ENCODE data around the gene SETD1A.
"Not testable (repeated sequence)": the region's sequence is repeated elsewhere in the genome, so short reads cannot be mapped to it uniquely, and the experiment has no call there.

Gene SETD1A

DNA sequence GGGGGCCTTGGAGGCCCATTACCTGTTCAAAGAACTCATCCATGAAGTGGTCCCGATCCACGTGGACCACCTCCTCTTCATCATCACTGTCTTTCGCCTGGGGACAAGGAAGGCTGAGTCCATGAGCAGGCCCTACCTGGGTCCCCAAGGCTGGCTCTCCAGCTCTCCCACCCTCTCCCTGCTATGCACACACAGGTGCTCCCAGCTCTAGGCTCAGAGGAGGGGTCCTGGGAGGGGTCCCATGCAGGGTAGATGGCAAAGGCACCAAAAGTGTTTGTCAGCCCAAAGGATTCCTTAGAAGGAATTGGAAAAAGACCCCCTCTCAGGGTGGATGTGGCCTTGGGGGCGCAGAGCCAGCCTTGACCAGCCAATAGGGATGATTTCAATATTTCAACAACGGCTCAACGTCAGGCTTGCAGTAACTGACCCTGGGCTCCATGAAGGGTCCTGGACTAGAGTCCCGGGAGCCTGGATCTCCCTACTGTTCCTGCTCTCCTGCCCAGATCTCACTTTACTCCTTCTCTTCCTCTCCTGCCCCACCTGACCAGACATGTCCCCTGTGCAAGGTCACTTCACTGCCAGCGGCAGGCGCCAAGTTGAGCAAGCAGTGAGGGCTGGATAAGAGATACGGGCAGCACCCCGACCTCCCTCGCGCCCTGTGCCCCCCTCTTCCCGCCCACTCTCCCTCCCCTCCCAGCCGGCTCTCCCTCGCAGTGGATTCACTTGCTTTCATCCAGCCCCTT is 44.1 kb downstream of the SETD1A start:
- no peak for DNase-seq

DNA sequence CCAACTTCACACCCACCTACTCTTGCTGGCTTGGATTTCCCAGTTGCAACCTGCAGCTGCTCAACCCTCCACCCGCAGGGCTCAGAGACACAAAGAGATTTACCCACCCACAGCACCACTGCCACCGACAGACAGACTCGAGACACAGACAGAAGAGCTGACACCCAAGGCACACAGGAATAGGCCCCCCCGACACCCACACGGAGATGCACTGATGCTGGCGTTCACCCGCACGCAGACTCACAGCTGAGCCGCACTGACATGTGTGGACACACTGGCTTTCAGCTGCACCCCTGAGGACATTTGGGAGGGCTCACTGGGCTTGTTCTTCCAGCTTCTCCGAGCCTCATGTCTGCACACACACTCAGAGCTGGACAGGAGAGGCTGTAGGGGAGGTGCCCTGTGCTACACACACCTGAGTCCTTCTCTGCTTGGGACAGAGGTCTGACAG is 44.7 kb downstream of the SETD1A start:
- no peak for DNase-seq

DNA sequence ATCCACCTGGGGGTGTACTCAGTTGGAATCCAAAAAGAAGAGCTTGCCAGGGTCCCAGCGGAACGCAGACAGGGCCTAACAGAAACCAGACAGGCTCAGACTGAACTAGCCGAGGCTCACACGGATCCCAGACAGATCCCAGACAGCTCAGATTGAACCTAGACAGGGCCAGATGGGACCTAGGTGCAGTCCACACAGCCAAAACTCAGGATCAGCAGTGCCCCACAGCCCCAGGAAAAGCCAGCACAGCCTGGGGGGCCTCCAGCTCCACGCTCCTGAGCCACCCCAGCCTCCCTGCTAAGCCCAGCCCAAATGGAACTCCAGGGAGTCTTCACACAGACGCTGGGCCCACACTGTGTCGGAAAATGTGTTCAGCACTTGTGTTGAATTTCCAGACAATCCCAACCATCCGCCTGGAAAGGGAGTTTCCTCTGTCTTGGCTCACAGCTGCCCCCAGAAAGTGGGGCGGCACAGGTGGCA is 45.3 kb downstream of the SETD1A start:
- no peak for DNase-seq

DNA sequence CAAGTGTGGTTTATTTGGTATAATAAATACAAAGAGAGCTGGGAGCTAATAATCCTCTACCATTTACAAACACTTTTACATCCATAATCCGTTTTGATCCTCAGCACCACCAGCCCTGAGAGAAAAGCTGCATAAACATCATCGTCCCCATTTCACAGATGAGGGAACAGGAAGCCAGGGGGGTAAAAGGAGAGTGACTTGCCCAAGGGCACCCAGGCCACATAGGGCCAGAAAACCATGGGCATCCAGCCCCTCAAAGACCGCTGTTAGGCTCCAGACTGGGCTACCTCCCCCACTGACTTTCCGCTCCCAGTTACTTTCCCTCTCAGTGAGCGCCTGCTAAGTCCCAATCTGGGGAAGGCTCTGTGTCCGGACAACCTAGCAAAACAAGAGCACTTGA is 46.2 kb downstream of the SETD1A start:
- no peak for DNase-seq

DNA sequence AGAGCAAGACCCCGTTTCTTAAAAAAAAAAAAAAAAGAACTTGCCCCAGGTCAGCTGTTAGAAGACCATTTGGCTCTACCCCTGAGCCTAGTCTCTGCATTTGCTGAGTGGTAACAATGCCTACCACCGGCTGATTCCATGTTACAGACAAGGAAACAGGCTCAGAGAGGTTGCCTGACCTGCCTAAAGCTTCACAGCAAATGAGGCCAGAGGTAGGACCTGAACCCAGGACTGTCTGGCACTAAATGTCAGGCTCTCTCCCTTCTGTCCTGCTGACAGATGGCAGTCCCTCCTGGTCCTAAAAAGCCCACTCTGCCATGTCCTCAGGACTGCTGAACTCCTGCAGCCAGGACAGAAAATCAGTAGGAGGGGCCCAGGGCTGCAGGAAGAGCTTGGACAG is 47.1 kb downstream of the SETD1A start:
- DNase-seq: no peak

DNA sequence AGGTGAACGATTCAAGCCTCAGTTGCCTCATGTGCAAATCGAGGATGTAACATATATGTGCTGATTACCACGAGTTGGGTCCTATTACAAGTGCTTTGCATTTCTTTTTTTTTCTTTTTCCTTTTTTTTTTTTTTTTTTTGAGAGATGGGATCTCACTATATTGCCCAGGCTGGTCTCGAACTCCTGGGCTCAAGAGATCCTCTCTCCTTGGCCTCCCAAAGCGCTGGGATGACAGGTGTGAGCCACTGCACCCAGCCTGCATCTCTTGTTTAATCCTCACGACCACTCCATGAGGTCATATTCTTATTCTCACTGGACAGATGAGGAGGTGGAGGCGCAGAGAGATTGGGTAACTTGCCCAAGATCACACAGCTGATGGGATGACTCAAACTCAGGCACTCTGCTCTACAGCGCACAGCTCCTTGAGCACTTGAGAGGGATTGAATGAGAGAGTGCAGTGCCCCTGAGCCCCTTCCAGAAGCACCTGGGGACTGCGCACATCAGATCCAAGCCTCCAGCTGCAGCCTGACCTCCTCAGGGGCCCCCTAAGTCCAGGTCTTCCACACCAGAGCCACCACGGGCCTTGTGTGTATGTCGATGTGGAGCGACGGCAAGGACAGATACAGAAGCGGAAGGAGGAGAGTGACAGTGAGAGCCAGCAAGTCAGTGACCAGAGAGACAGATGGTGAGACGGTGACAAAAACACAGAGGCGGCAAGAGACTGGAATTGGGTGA is 48.0 kb downstream of the SETD1A start:
- DNase-seq: no peak

DNA sequence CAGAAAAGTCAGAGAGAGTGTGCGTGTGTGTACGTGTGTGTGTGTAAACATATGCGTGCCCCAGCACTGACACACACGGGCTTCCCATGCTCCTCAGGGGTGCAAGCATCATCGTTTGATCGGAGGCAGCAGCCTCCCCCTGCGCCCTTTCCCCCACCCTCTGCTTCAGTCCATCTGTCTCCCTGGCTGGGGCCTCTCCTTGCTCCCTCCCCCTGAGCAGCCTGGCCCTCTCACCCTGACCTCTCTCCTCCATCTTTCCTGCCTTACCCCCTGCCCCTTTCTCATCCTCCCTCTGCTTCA is 48.5 kb downstream of the SETD1A start:
- DNase-seq: no peak

DNA sequence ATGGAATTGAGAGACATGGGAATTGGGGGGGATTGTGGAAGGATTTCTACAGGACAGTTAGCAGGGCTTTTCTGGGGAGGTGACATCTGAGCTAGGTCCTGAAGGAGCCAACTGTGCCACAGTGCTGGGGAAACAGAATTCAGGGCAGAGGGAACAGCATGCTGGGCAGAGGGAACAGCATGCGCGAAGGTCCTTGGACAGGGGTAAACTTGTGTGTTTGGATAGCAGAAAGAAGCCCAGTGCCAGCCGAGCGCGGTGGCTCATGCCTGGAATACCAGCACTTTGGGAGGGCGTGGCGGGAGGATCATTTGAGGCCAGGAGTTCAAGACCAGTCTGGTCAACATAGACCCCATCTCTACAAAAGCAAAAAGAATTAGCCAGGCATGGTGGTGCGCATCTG is 49.0 kb downstream of the SETD1A start:
- no peak for DNase-seq

DNA sequence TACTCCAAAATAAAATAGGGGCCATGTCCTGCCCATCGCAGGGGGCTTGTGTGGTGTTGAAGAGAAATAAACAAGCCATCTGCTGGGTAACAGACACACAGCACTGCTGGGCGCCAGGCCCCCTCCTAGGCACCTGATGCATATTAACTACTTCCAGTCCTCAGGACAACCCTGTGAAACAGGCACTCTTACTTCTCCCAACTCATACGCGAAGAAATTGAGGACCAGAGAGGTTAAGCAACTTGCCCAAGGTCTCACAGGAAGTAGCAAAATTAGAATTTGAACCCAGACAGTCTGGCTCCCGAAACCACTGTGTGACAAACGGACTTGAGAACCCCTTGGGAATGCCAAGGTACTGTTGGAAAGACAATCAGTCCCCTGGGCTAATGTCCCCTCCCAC is 50.1 kb downstream of the SETD1A start:
- DNase-seq: no peak

DNA sequence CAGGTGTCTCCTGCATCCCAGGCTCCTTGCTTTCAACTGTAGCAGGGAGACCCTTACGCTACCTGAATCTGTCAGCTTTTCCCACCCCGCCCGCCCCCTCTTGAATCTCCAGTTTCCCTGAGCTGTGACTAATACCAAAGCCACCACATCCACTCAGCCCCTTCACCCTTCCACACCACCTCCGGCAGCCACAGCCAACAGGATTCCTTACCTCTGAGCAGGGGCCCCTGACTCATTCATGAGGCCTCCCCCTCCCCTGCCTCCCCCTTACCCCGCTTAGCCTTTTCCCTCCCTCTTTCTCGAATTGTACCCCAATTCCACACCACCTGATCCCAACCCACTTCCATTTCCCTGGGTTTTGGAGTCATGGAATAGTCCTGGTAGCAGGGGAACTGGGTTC is 50.6 kb downstream of the SETD1A start:
- DNase-seq: no peak

DNA sequence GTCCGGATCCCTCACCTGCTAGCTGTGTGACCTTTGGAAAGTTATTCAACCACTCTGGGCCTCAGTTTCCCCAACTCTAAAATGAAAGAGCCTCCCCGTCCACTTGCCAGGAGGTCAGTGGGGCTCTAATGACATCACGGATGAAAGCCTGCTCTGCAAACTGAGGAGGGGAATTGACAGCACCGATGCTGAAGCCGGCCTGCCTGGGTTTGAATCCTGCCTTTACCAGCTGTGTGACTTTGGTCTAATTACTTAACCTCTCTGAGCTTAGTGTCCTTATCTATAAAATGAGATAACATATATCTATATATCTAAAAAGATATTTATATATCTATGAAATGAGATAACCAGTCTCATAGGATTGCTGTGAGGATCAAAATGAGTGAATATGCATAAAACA is 51.0 kb downstream of the SETD1A start:
- no peak for DNase-seq

DNA sequence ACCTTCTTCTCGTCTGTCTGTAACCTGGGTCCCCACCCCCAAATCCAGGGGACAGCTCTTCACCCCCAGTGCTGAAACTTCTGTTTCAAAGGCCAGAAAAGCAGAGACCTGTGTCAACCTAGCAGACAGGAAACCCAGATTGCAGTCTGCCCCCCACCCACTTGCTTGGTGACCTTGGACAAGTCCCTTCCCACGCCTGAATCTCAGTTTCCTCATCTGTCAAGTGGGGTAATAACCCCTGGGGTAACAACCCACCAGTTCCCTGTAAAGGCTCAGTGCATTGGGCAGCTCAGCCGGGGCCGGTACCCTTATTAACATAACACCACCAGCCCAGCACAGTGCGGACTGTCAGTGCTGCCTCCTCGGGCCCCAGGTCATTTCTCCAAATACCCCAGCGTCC is 51.6 kb downstream of the SETD1A start:
- DNase-seq: no peak

DNA sequence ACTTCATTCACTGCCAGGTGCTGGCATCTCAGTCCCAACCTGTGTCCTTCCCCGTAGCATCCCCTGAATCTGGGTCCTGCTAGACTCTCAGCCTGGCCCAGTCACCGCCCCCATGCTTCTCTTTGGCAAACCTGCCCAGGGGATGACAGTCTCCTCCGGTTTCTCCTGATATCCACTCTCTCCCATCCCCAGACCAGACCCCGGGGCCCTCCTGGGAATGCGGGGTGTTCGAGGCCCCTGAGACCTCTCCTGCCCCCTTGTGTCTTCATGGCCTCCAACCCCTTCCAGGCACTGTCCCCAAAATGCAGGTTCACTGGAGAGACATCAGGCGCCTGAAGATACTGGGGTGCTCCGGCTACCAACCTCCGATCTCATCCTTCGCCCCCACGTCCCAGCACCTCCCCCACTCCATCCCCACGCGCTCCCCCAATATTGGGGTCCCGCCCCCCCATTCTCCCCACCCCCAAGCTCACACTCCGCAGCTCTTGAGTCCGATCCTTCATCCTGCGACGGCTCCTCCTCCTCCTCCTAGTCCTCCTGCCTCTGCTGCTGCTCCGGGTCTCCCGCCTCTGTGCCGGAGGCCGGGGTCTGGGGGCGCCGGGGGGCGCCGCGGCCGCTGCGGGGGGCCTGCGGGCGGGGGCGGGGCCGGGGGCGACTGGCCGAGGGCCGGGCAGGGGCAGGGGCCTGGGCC is 52.5 kb downstream of the SETD1A start:
- DNase-seq: no peak

DNA sequence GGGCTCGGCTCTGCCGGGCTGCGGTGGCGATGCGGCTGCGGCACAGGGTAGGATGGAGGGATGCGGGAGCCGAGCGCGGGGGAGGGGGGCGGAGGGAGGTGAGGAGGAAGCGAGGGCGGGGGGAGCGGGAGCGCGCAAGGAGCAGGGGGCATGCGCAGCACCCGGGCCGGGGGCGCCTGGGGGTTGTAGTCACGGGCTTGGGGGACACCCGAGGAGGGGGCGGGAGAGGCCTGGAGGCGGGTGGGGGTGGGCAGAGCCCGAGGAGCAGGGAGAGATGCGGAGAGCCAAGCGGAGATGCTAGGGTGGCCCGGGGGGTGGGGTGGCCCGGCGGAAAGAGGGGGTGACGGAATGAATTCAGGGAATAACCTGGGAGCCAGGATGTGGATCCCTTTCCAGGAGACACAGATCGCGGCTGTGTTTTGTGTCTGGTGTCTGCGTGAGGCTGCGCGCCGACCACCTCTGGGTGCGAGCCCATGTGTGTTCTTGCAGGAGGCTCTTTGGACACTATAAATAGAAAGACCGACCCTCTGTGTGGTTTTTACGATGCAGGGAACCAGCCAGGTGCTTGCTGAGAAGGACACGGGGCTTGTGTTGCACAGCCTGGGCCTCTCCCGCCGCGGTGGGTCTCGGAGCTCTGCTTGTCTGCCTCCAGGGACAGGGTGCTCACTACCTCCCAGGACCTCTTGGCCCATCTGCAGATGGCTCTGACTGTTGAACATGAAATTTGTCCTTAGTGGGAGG is 53.2 kb downstream of the SETD1A start, which contains the start of gene STX1B:
TSS of gene STX1B (minus strand) at position 54 of the 741 bp plus-strand sequence. CDS start 242 bp downstream, outside the sequence.
- DNase-seq: no peak

DNA sequence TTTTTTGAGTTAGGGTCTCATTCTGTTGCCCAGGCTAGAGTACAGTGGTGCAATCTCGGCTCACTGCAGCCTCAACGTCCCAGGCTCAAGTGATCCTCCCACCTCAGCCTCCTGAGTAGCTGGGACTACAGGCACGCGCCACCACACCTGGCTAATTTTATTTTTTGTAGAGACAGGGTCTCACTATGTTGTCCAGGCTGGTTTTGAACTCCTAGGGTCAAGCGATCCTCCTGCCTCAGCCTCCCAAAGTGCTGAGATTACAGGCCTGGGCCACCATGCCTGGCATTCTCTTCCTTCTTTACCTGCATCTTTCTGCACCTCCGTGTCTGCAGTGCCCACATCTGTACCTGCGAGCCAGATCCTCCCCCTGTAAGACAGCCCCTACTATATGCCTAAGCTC is 54.3 kb downstream of the SETD1A start:
- DNase-seq: not testable (repeated sequence)

DNA sequence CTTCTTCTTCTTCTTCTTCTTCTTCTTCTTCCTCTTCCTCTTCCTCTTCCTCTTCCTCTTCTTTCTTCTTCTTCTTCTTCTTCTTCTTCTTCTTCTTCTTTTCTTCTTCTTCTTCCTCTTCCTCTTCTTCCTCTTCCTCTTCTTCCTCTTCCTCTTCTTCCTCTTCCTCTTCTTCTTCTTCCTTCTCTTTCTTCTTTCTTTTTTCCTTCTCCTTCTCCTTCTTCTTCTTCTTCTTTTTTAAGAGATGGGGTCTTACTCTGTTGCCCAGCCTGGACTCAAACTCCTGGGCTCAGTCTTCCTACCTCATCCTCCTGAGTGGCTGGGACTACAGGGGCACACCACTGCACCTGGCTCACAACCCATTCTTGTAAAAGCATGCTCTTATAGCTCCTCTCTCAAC is 55.7 kb downstream of the SETD1A start:
- DNase-seq: not testable (repeated sequence)

DNA sequence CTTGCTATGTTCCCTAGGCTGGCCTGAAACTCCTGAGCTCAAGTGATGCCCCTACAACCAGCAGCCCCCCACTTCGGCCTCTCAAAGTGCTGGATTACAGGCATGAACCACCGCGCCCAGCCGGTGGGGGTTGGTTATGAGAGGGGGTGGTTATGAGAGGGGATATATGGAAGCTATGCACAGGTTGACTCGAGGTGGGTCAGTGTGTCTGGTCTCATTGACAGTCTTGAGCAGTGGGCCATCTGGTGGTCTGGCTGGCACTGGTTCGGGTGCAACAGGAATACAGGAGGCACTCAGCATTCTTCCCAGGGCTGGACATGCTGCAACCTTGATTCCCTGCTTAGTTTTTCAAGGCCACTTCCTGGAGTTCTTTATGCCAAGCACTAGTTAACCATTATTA is 58.5 kb downstream of the SETD1A start:
- DNase-seq: no peak

DNA sequence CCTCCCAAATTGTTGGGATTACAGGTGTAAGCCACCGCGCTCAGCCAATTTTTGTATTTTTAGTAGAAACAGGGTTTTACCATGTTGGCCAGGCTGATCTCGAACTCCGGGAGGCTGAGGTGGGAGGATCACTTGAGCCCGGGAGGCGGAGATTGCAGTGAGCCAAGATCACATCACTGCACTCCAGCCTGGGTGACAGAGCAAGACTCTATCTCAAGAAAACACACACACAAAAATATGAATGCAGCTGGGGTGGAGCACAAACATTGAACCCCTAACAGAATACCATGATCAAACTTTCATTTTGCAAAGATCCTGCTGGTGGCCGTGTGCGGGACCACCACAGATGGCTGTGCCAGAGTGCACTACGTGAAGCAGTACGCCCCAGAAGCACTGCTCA is 60.2 kb downstream of the SETD1A start:
- DNase-seq: not testable (repeated sequence)

DNA sequence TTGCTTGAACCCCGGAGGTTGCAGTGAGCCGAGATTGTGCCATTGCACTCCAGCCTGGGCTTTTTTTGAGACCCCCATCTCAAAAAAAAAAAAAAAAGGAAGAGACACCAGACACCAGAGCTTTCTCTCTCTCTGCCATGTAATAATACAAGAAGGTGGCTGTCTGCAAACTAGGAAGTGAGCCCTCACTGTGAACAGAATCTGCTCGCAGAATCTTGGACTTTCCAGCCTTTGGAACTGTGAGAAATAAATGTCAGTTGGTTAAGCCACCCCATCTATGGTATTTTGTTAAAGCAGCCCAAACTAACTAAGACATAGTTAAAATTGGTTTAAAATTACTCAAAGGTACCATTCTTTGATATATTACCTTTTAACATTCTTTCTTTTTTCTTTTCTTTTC is 63.0 kb downstream of the SETD1A start:
- no peak for DNase-seq

DNA sequence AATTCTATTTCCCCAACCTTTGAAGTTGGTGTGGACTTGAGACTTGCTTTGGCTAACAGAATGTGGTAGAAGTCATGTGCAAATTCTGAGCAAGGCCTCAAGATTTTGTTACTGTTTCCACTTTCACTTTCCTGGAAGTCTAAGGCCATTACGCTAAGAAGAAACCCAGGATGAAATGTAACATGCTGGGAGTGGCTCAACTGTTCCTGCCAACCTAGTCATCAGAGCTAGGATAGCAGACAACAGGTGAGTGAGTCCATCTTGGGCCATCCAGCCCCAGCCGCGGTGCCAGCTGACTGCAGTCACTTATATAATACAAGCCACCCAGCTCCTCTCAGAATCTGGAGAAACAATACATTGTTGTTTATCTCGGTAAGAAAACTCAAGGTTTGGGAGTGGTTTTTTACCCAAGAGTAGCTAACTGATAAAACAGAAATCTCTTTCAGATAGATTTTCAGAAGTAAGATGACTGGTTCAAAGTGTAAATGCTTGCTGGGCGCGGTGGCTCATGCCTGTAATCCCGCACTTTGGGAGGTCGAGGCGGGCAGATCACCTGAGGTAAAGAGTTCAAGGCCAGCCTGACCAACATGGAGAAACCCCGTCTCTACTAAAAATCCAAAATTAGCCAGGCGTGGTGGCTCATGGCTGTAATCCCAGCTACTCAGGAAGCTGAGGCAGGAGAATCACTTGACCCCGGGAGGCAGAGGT is 65.1 kb downstream of the SETD1A start:
- DNase-seq: no peak

DNA sequence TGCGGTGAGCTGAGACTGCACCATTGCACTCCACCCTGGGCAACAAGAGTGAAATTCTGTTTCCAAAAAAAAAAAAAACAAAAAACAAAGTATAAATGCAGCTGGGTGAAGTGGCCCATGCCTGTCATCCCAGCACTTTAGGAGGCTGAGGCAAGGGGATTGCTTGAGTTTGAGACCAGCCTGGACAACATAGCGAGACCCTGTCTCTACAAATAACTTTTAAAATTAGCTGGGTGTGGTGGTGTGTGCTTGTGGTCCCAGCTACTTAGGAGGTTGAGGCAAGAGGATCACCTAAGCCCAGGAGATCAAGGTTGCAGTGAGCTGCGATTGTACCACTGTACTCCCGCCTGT is 65.7 kb downstream of the SETD1A start:
- no peak for DNase-seq

DNA sequence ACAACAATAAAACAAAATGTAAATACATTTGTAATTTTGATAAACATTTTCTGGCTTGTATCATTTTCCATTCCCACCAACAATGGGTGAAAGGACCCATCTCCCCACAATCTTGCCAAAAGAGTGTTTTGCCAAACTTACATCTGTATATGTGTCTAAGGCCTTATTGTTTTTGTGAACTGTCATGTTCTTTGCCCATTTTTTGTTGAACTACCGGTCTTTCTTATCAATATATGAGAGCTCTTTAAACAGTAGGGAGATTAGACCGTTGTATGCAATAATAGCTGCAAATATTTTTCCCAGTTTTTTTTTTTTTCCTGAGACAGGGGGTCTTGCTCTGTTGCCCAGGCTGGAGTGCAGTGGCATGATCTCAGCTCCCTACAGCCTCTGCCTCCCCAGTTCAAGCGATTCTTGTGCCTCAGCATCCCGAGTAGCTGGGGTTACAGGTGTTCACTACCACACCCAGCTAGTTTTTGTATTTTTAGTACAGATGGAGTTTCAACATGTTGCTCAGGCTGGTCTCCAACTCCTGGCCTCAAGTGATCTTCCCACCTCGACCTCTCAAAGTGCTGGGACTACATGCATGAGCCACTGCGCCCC is 66.2 kb downstream of the SETD1A start:
- no peak for DNase-seq

All from NCI-H2081 treated with DMSO at 0.1 percent for 48 hours (cell line).